SU-DHL-6 (cell line): ENCODE data around the gene MGAT5B.
"Not testable (repeated sequence)": the region's sequence is repeated elsewhere in the genome, so short reads cannot be mapped to it uniquely, and the experiment has no call there.

Experiments used
- H2AFZ ChIP-seq: fragments of 200-600 bp; sonication (generic); 2 replicates; pipeline ENCODE4 v1.6.1; 2014; ENCODE audit warnings: low read depth, mild to moderate bottlenecking, moderate library complexity, mixed read lengths, antibody characterized with exemption, low read length; ENCODE audit not compliant: severe bottlenecking
- H3F3A ChIP-seq: fragments of 200-600 bp; shearing (Covaris generic); 2 replicates; pipeline ENCODE4 v1.6.0; 2016; ENCODE audit warnings: antibody characterized with exemption, mild to moderate bottlenecking; ENCODE audit not compliant: insufficient read depth
- H3K27ac ChIP-seq: fragments of 200-600 bp; sonication (generic); 2 replicates; pipeline ENCODE4 v1.5.1; 2016; ENCODE audit warnings: low read depth, mild to moderate bottlenecking, low read length, moderate library complexity, mixed read lengths
- H3K27me3 ChIP-seq: fragments of 200-600 bp; sonication (generic), shearing (Covaris generic); 2 replicates; pipeline ENCODE4 v1.6.0; 2014; ENCODE audit warnings: mild to moderate bottlenecking, low read length
- H3K36me3 ChIP-seq: fragments of 200-600 bp; sonication (generic); 2 replicates; pipeline ENCODE4 v1.6.1; 2014; ENCODE audit warnings: mild to moderate bottlenecking, low read length, mixed read lengths
- H3K4me2 ChIP-seq: fragments of 300-600, 200-600 bp; shearing (Covaris generic), sonication (generic); 2 replicates; pipeline ENCODE4 v1.6.0; 2014; ENCODE audit warnings: low read length, low read depth, mild to moderate bottlenecking; ENCODE audit not compliant: poor library complexity, severe bottlenecking
- H3K4me3 ChIP-seq: fragments of 200-600 bp; sonication (generic); 2 replicates; pipeline ENCODE4 v1.5.1; 2014; ENCODE audit warnings: antibody characterized with exemption, low read length, mild to moderate bottlenecking, mixed read lengths; ENCODE audit not compliant: insufficient read depth, poor library complexity, severe bottlenecking
- H3K79me2 ChIP-seq: fragments of 200-600 bp; sonication (generic); 2 replicates; pipeline ENCODE4 v1.6.1; 2014; ENCODE audit warnings: mild to moderate bottlenecking, low read length, moderate library complexity; ENCODE audit not compliant: insufficient read depth
- H3K9ac ChIP-seq: fragments of 200-600 bp; sonication (generic); 2 replicates; pipeline ENCODE4 v1.7.0; 2014; ENCODE audit warnings: mild to moderate bottlenecking, low read length
- H3K9me2 ChIP-seq: fragments of 200-600 bp; sonication (generic); replicated peaks from 2 replicates; pipeline ENCODE4 v1.6.1; 2014; ENCODE audit warnings: low read length; ENCODE audit not compliant: insufficient read depth
- H3K9me3 ChIP-seq: fragments of 200-600 bp; sonication (generic); 2 replicates; pipeline ENCODE4 v1.6.1; 2014; ENCODE audit warnings: low read length, mixed read lengths; ENCODE audit not compliant: insufficient read depth
- H4K20me1 ChIP-seq: fragments of 200-600 bp; sonication (generic); 2 replicates; pipeline ENCODE4 v1.6.1; 2014; ENCODE audit warnings: low read depth, mild to moderate bottlenecking, antibody characterized with exemption, low read length, moderate library complexity, mixed read lengths
- CTCF ChIP-seq: fragments of 200-600 bp; sonication (generic); IDR thresholded peaks from one replicate; pipeline ENCODE4 v1.5.1; 2017; ENCODE audit warnings: antibody characterized with exemption, mild to moderate bottlenecking, low read length, moderate library complexity; ENCODE audit not compliant: insufficient read depth, poor library complexity, severe bottlenecking
- EZH2phosphoT487 ChIP-seq: fragments of 200-600 bp; sonication (generic), shearing (Covaris generic); conservative IDR thresholded peaks from 2 replicates; pipeline ENCODE4 v1.6.1; 2018; ENCODE audit warnings: mild to moderate bottlenecking, antibody characterized with exemption, low read length, moderate library complexity, mixed read lengths

MGAT5B gene

GRCh38 chr17:76974721-76975120 lies 106.5 kb downstream of the MGAT5B start:
- Histone ChIP-seq H3F3A (no peaks in the 10 kb centered on the region), H4K20me1 (no peaks in the 10 kb centered on the region), H3K4me3 (no peak overlapping the region), H3K9me3 (peaks cover 36% of the 10 kb centered on the region; the same call in 1 of the 2 replicates), H3K36me3 (no peaks in the 10 kb centered on the region), H2AFZ (no peak overlapping the region), H3K27me3 (no peaks in the 10 kb centered on the region), H3K9ac (no peak overlapping the region), H3K4me2 (no peak overlapping the region), H3K27ac (no peak overlapping the region), H3K79me2 (no peaks in the 10 kb centered on the region), H3K9me2 (no peaks in the 10 kb centered on the region)
- no peak for TF ChIP-seq EZH2phosphoT487

- H3K27ac ChIP-seq: not testable (repeated sequence)
- peaks cover 36% of the 10 kb centered on the region; the same call in 1 of the 2 replicates for H3K9me3 ChIP-seq
Measured at GRCh38 chr17:76978050-76978449, 109.8 kb downstream of the MGAT5B start.

GRCh38 chr17:76981545-76982295 lies 113.5 kb downstream of the MGAT5B start:
- no peaks in the 10 kb centered on the region for H3K79me2 ChIP-seq
- no peaks in the 10 kb centered on the region for H3K27me3 ChIP-seq
- no peak overlapping the region for H3K4me2 ChIP-seq
- H3K9me2 ChIP-seq: no peaks in the 10 kb centered on the region
- peaks cover 14% of the 10 kb centered on the region; the same call in 1 of the 2 replicates for H3K9me3 ChIP-seq
- no peak for TF ChIP-seq CTCF
- no peak for TF ChIP-seq EZH2phosphoT487
- no peak overlapping the region for H2AFZ ChIP-seq
- no peaks in the 10 kb centered on the region for H3F3A ChIP-seq
- no peak overlapping the region for H3K9ac ChIP-seq
- H3K36me3 ChIP-seq: no peaks in the 10 kb centered on the region
- no peaks in the 10 kb centered on the region for H4K20me1 ChIP-seq
- H3K27ac ChIP-seq: no peak overlapping the region
- H3K4me3 ChIP-seq: no peak overlapping the region

More at GRCh38 chr17:76978050-76978449, 109.8 kb downstream of the MGAT5B start:
- H3K4me2 ChIP-seq, H3K9ac ChIP-seq, H3K4me3 ChIP-seq, H3K27me3 ChIP-seq, H3K9me2 ChIP-seq, H3K36me3 ChIP-seq, H3K79me2 ChIP-seq, H2AFZ ChIP-seq, H4K20me1 ChIP-seq, H3F3A ChIP-seq: not testable (repeated sequence)

- Histone ChIP-seq H3K27ac (no peak overlapping the region), H3K27me3 (no peaks in the 10 kb centered on the region), H3F3A (no peaks in the 10 kb centered on the region), H3K4me2 (no peak overlapping the region), H4K20me1 (no peaks in the 10 kb centered on the region), H3K36me3 (no peaks in the 10 kb centered on the region), H3K9me2 (no peaks in the 10 kb centered on the region), H3K4me3 (no peak overlapping the region), H2AFZ (no peak overlapping the region), H3K9ac (no peak overlapping the region), H3K9me3 (peaks cover 9% of the 10 kb centered on the region; the same call in 1 of the 2 replicates), H3K79me2 (no peaks in the 10 kb centered on the region)
- TF ChIP-seq CTCF: no peak
- TF ChIP-seq EZH2phosphoT487: no peak
Measured at GRCh38 chr17:76982408-76983074, 114.3 kb downstream of the MGAT5B start.
